ENCODE data around the gene USP7. TPM values are rescaled to one million over a fixed set of nuclear protein-coding genes. Genes with fewer than 3 reads are reported as not detected.

USP7 gene
- total RNA-seq: 55.3 TPM

DNA sequence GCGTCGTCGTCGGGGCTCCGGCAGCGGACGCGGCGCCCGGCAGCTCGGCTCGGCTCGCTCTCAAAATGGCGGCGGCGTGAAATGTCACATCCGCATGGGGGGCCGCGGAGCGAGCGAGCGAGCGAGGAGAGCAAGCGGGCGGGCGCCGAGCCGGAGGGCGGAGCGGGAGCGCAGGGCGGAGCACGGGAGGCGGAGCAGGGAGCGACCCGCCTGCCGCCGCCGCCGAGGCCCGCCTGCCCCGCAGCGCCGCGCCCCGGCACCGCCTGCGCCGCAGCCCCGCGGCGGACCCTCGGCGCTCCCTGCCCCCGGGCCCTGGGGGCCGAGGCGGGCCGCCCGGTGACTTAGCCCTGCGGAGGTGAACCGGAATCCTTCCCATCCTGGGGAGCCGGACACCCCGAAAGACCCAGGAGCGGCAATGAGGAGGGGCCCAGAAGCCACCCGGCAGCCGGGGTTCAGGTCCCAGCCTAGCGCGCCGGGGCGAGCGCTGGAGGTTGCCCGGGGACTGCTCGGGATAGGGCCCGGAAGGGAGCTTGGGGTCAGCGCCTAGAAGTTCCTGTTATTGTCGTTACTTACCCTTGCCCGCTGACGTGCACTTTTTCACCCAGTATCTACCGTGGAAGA is at the start of gene USP7:
TSS of gene USP7 (minus strand) at position 86 of the 621 bp plus-strand sequence. CDS start 621 bp downstream, outside the sequence.
- H3K27me3 ChIP-seq: no peaks in the 10 kb centered on the region
- intact Hi-C loops (cut with DNase I): loop anchor here (2.0 to 5.0 kb wide), 5 partner anchors 77 to 292 kb away; partner anchors contain the start of genes ABAT, HAPSTR1, PMM2 and TMEM186
- TF ChIP-seq, protein P1, sequence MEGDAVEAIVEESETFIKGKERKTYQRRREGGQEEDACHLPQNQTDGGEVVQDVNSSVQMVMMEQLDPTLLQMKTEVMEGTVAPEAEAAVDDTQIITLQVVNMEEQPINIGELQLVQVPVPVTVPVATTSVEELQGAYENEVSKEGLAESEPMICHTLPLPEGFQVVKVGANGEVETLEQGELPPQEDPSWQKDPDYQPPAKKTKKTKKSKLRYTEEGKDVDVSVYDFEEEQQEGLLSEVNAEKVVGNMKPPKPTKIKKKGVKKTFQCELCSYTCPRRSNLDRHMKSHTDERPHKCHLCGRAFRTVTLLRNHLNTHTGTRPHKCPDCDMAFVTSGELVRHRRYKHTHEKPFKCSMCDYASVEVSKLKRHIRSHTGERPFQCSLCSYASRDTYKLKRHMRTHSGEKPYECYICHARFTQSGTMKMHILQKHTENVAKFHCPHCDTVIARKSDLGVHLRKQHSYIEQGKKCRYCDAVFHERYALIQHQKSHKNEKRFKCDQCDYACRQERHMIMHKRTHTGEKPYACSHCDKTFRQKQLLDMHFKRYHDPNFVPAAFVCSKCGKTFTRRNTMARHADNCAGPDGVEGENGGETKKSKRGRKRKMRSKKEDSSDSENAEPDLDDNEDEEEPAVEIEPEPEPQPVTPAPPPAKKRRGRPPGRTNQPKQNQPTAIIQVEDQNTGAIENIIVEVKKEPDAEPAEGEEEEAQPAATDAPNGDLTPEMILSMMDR (IDR thresholded peaks at IDR 0.05): no peak
- H3K36me3 ChIP-seq: no peaks in the 10 kb centered on the region
- peak; percentile 51 to 95 for DNase-seq (ENCODE audit: low spot score in 2 of 2)
- no peaks in the 10 kb centered on the region for H3K9me3 ChIP-seq
- peak within 1 kb of the TSS; percentile 75 to 78 for H3K27ac ChIP-seq
- peak within 1 kb of the TSS; percentile 75 to 84 for H3K4me3 ChIP-seq
- peaks cover 15 to 31% of the 10 kb centered on the region in 2 donors for H3K4me1 ChIP-seq

GRCh38 chr16:9013508-9013864 is 49.8 kb upstream of the USP7 start:
- Histone ChIP-seq H3K27me3 (no peaks in the 10 kb centered on the region), H3K4me1 (peaks cover 0 to 7% of the 10 kb centered on the region in 2 donors), H3K27ac (no peak overlapping the region), H3K9me3 (peaks cover 0 to 9% of the 10 kb centered on the region in 2 donors), H3K36me3 (no peaks in the 10 kb centered on the region), H3K4me3 (no peak overlapping the region)
- DNase-seq (ENCODE audit: low spot score in 2 of 2): no peak
- intact Hi-C loops (cut with DNase I): no loop called here
- TF ChIP-seq, protein P1 (IDR thresholded peaks at IDR 0.05): no peak

GRCh38 chr16:9012848-9013507 is 49.3 kb upstream of the USP7 start:
- Histone ChIP-seq H3K27ac (no peak overlapping the region), H3K4me1 (peaks cover 0 to 8% of the 10 kb centered on the region in 2 donors), H3K27me3 (no peaks in the 10 kb centered on the region), H3K4me3 (no peak overlapping the region), H3K36me3 (no peaks in the 10 kb centered on the region), H3K9me3 (peaks cover 0 to 9% of the 10 kb centered on the region in 2 donors)
- intact Hi-C loops (cut with DNase I): no loop called here
- TF ChIP-seq, protein P1 (IDR thresholded peaks at IDR 0.05): peak in 1 of 3 experiments; percentile 15
- no peak for DNase-seq (ENCODE audit: low spot score in 2 of 2)

- Histone ChIP-seq H3K36me3 (no peaks in the 10 kb centered on the region), H3K27me3 (no peaks in the 10 kb centered on the region), H3K9me3 (peaks cover 0 to 9% of the 10 kb centered on the region in 2 donors), H3K4me1 (peaks cover 0 to 8% of the 10 kb centered on the region in 2 donors), H3K4me3 (no peak overlapping the region), H3K27ac (no peak overlapping the region)
- intact Hi-C loops (cut with DNase I): no loop called here
- no peak for DNase-seq (ENCODE audit: low spot score in 2 of 2)
- TF ChIP-seq, protein P1 (IDR thresholded peaks at IDR 0.05): no peak
Measured at GRCh38 chr16:9012330-9012729, 48.6 kb upstream of the USP7 start.

GRCh38 chr16:9008601-9009260 is 45.0 kb upstream of the USP7 start:
- intact Hi-C loops (cut with DNase I): no loop called here
- DNase-seq (ENCODE audit: low spot score in 2 of 2): peak in 1 of 2 donors; percentile 79
- TF ChIP-seq, protein P1 (IDR thresholded peaks at IDR 0.05): peak; percentile 44 to 85 (median 62)
- Histone ChIP-seq H3K27ac (no peak overlapping the region), H3K4me3 (peak overlapping the region; percentile 37 to 49), H3K27me3 (no peaks in the 10 kb centered on the region), H3K4me1 (peaks cover 0 to 8% of the 10 kb centered on the region in 2 donors), H3K36me3 (no peaks in the 10 kb centered on the region), H3K9me3 (peaks cover 0 to under 1% of the 10 kb centered on the region in 2 donors)

Measured in ascending aorta (tissue), 2 donors.